Common myeloid progenitor, CD34-positive (primary cell): ENCODE results near the gene USP25. TPM values are rescaled to one million over a fixed set of nuclear protein-coding genes. Genes with fewer than 3 reads are reported as not detected.
A peak's percentile ranks its signal among the peaks of the same experiment; 100 is the strongest.

ENCODE experiments used
- CTCF ChIA-PET: fragments of 350-600 bp; sonication (Branson Sonifier 250); formaldehyde crosslinking; loops from one replicate; lab custom pipeline; 2021; ENCODE audit warnings: antibody characterized with exemption; lab: Charles Lee
- POLR2A ChIA-PET: fragments of 350-600 bp; sonication (Branson Sonifier 250); formaldehyde crosslinking; loops from one replicate; lab custom pipeline; 2021; ENCODE audit warnings: antibody characterized with exemption; lab: Charles Lee
- DNase-seq, 3 donors: peaks; one replicate each; pipeline versions ENCODE4 v3.0.0 to v3.0.0-alpha.2; 2013
- H3K27ac ChIP-seq, 2 experiments: 1 replicate in 1 of 2; 2 replicates in 1 of 2; pipeline ENCODE4 v1.7.0; 2013; ENCODE audit warnings: inconsistent platforms in 2 of 2, low read length in 2 of 2, mild to moderate bottlenecking in 2 of 2, low read depth in 1 of 2, moderate library complexity in 1 of 2; ENCODE audit not compliant: severe bottlenecking in 2 of 2, insufficient read depth in 1 of 2, poor library complexity in 1 of 2
- H3K27me3 ChIP-seq, 5 experiments: replicated peaks in 2 of 5; 1 replicate in 3 of 5; 2 replicates in 2 of 5; pipeline versions ENCODE4 v1.6.1 to v1.7.0; 2013; ENCODE audit warnings: low read length in 4 of 5, mild to moderate bottlenecking in 2 of 5, moderate library complexity in 2 of 5, inconsistent platforms in 1 of 5; ENCODE audit not compliant: insufficient read depth in 5 of 5, control insufficient read depth in 4 of 5
- H3K36me3 ChIP-seq, 4 experiments: 1 replicate in 2 of 4; 2 replicates in 2 of 4; pipeline versions ENCODE4 v1.6.1 to v1.7.0; 2013; ENCODE audit warnings: low read length in 3 of 4, control low read depth in 1 of 4, mild to moderate bottlenecking in 1 of 4; ENCODE audit not compliant: control insufficient read depth in 4 of 4, insufficient read depth in 4 of 4
- H3K4me1 ChIP-seq, 4 experiments: 1 replicate in 3 of 4; 2 replicates in 1 of 4; pipeline versions ENCODE4 v1.6.1 to v1.7.1; 2013; ENCODE audit warnings: low read length in 3 of 4, mild to moderate bottlenecking in 3 of 4, control low read depth in 1 of 4, inconsistent platforms in 1 of 4, moderate library complexity in 1 of 4; ENCODE audit not compliant: control insufficient read depth in 4 of 4, insufficient read depth in 4 of 4; ENCODE audit errors: control extremely low read depth in 1 of 4
- H3K4me3 ChIP-seq, 7 experiments: 1 replicate in 4 of 7; 2 replicates in 3 of 7; pipeline versions ENCODE4 v1.5.1 to v1.7.0; 2013; ENCODE audit warnings: mild to moderate bottlenecking in 7 of 7, low read length in 6 of 7, moderate library complexity in 6 of 7, inconsistent platforms in 2 of 7, low read depth in 2 of 7, control low read depth in 1 of 7; ENCODE audit not compliant: insufficient read depth in 4 of 7, control insufficient read depth in 1 of 7; ENCODE audit errors: extremely low read depth in 1 of 7
- H3K9me3 ChIP-seq, 5 experiments: 1 replicate in 4 of 5; 2 replicates in 1 of 5; pipeline versions ENCODE4 v1.6.1 to v1.7.1; 2013; ENCODE audit warnings: low read length in 4 of 5, mild to moderate bottlenecking in 2 of 5, inconsistent platforms in 1 of 5, low read depth in 1 of 5, moderate library complexity in 1 of 5; ENCODE audit not compliant: control insufficient read depth in 4 of 5, insufficient read depth in 2 of 5; ENCODE audit errors: control extremely low read depth in 1 of 5
- WGBS: methylation state at CpG from one replicate; pipeline ENCODE4 v1.1.5; 2013; ENCODE audit not compliant: insufficient coverage; 5-methylcytosine and 5-hydroxymethylcytosine counted together
- polyA plus RNA-seq: library from polyadenylated mRNA; unstranded; fragments of 120-200 nt; gene quantifications from one replicate; pipeline ENCODE4 v1.2.1, GENCODE V29; 2013

Gene USP25
- 26.9 TPM for polyA plus RNA-seq

GRCh38 chr21:15729674-15730483 is at the start of gene USP25:
Gene USP25 (plus strand): TSS chr21:15729982. CDS start chr21:15730394, 412 bp downstream.
- CTCF ChIA-PET, result interaction anchor here (0.6 to 1.5 kb wide), 6 partner anchors 9 to 1060 kb away, joined by 3 to 6 read pairs (median 4); no protein-coding TSS in a partner anchor
- WGBS, result 0% methylated on average over 100 of the region's 123 CpGs
- H3K9me3 ChIP-seq, result no peaks in the 10 kb centered on the region
- H3K36me3 ChIP-seq, result no peaks in the 10 kb centered on the region
- H3K4me3 ChIP-seq, result peak within 1 kb of the TSS; percentile 76 to 94 (median 91)
- H3K27me3 ChIP-seq, result no peaks in the 10 kb centered on the region
- peak within 1 kb of the TSS in 1 of 2 experiments; percentile 76 for H3K27ac ChIP-seq
- DNase-seq, result peak; percentile 84 to 89 (median 88)
- peaks cover 10 to 34% (median 19%) of the 10 kb centered on the region in 4 experiments for H3K4me1 ChIP-seq
- POLR2A ChIA-PET, result no interaction called here

- peak; percentile 34 to 78 (median 73) for DNase-seq
- ChIA-PET POLR2A (no interaction called here), CTCF (no interaction called here)
- H3K36me3 ChIP-seq, result no peaks in the 10 kb centered on the region
- no peaks in the 10 kb centered on the region for H3K9me3 ChIP-seq
- H3K4me1 ChIP-seq, result peaks cover 8 to 31% (median 12%) of the 10 kb centered on the region in 4 experiments
- H3K27me3 ChIP-seq, result no peaks in the 10 kb centered on the region
- WGBS, result 30% methylated on average over 3 of the region's 6 CpGs
- H3K27ac ChIP-seq, result no peak overlapping the region
- H3K4me3 ChIP-seq, result peak overlapping the region in 2 of 7 experiments; percentile 4 to 8
Measured at GRCh38 chr21:15682186-15682895, 47.4 kb upstream of the USP25 start.

- DNase-seq, result peak in 2 of 3 donors; percentile 19 to 39
- Histone ChIP-seq H3K4me1 (peaks cover 8 to 31% (median 12%) of the 10 kb centered on the region in 4 experiments), H3K27ac (no peak overlapping the region), H3K27me3 (no peaks in the 10 kb centered on the region), H3K36me3 (no peaks in the 10 kb centered on the region), H3K4me3 (no peak overlapping the region), H3K9me3 (no peaks in the 10 kb centered on the region)
- WGBS, result no CpG with 5 or more reads among the region's 2 CpGs
- ChIA-PET POLR2A (no interaction called here), CTCF (no interaction called here)
Measured at GRCh38 chr21:15682977-15683376, 46.8 kb upstream of the USP25 start.

- Histone ChIP-seq H3K4me1 (peaks cover 8 to 31% (median 12%) of the 10 kb centered on the region in 4 experiments), H3K4me3 (no peak overlapping the region), H3K9me3 (no peaks in the 10 kb centered on the region), H3K27me3 (no peaks in the 10 kb centered on the region), H3K36me3 (no peaks in the 10 kb centered on the region), H3K27ac (no peak overlapping the region)
- ChIA-PET CTCF (no interaction called here), POLR2A (no interaction called here)
- WGBS, result no CpG with 5 or more reads among the region's 1 CpG
- peak in 2 of 3 donors; percentile 36 to 41 for DNase-seq
Measured at GRCh38 chr21:15686506-15686905, 43.3 kb upstream of the USP25 start.

GRCh38 chr21:15687208-15687607 is 42.6 kb upstream of the USP25 start:
- Histone ChIP-seq H3K4me1 (peaks cover 4 to 26% (median 9%) of the 10 kb centered on the region in 4 experiments), H3K36me3 (no peaks in the 10 kb centered on the region), H3K9me3 (no peaks in the 10 kb centered on the region), H3K27me3 (no peaks in the 10 kb centered on the region), H3K27ac (no peak overlapping the region), H3K4me3 (no peak overlapping the region)
- no peak for DNase-seq
- WGBS, result 90% methylated on average over 2 of the region's 3 CpGs
- CTCF ChIA-PET, result interaction anchor here (0.9 kb wide), 1 partner anchor 139 kb away, joined by 3 read pairs; no protein-coding TSS in a partner anchor
- POLR2A ChIA-PET, result no interaction called here

GRCh38 chr21:15688016-15688415 is 41.8 kb upstream of the USP25 start:
- Histone ChIP-seq H3K4me3 (no peak overlapping the region), H3K9me3 (no peaks in the 10 kb centered on the region), H3K36me3 (no peaks in the 10 kb centered on the region), H3K27me3 (no peaks in the 10 kb centered on the region), H3K27ac (no peak overlapping the region), H3K4me1 (peaks cover 0 to 19% (median 5%) of the 10 kb centered on the region in 4 experiments)
- 94% methylated on average over 2 of the region's 3 CpGs for WGBS
- ChIA-PET POLR2A (no interaction called here), CTCF (interaction anchor here (0.9 kb wide), 1 partner anchor 138 kb away, joined by 3 read pairs; no protein-coding TSS in a partner anchor)
- no peak for DNase-seq
